Stimulated activated CD4-positive, alpha-beta T cell treated with anti-CD3 and anti-CD28 coated beads, Interleukin-12 subunit alpha, Interleukin-12 subunit beta, amount 100 ng/mL, for 48 hours (primary cell): ENCODE results near the gene LGR4.
A peak's percentile ranks its signal among the peaks of the same experiment; 100 is the strongest.
"Not testable (repeated sequence)": the region's sequence is repeated elsewhere in the genome, so short reads cannot be mapped to it uniquely, and the experiment has no call there.

Source experiments
- DNase-seq, 3 donors: peaks; one replicate each; pipeline ENCODE4 v3.0.0-alpha.2; 2020; ENCODE audit warnings: low read depth in 2 of 3, low spot score in 1 of 3

LGR4 gene, protein sequence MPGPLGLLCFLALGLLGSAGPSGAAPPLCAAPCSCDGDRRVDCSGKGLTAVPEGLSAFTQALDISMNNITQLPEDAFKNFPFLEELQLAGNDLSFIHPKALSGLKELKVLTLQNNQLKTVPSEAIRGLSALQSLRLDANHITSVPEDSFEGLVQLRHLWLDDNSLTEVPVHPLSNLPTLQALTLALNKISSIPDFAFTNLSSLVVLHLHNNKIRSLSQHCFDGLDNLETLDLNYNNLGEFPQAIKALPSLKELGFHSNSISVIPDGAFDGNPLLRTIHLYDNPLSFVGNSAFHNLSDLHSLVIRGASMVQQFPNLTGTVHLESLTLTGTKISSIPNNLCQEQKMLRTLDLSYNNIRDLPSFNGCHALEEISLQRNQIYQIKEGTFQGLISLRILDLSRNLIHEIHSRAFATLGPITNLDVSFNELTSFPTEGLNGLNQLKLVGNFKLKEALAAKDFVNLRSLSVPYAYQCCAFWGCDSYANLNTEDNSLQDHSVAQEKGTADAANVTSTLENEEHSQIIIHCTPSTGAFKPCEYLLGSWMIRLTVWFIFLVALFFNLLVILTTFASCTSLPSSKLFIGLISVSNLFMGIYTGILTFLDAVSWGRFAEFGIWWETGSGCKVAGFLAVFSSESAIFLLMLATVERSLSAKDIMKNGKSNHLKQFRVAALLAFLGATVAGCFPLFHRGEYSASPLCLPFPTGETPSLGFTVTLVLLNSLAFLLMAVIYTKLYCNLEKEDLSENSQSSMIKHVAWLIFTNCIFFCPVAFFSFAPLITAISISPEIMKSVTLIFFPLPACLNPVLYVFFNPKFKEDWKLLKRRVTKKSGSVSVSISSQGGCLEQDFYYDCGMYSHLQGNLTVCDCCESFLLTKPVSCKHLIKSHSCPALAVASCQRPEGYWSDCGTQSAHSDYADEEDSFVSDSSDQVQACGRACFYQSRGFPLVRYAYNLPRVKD

DNA sequence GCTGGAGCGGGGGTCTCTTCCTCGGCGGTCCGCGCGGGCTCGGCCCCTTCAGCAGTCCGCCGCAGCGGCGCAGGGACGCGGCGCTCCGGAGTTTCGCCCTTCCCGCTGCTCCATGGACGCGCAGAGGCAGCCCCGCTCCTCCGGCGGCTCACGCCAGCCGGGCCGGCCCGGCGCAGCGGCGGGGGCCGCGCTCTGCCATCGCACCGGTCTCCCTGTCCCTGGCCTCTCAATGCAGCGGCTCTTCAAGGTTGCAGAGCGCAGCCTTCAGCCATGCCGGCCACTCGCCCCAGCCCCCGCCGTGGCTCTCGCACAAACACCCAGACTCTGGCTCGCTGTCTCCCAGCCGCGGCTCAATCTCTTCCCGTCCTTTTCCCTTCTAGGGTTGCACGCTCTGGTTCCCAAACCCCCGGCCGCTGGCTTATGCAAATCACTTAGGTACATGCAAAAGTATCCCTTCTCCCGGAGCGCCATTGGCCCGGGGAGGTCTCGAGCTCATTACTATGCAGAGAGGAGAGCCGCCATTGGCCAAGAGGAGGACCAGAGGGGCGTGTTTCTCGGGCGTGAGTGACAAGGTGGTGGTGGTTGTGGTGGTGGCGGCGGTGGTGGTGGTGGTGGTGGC lies at the start of gene LGR4:
Gene LGR4 (minus strand): TSS at position 393 of the 619 bp plus-strand sequence. CDS start 488 bp downstream, outside the sequence.
- peak; percentile 43 to 54 (median 52) for DNase-seq

DNA sequence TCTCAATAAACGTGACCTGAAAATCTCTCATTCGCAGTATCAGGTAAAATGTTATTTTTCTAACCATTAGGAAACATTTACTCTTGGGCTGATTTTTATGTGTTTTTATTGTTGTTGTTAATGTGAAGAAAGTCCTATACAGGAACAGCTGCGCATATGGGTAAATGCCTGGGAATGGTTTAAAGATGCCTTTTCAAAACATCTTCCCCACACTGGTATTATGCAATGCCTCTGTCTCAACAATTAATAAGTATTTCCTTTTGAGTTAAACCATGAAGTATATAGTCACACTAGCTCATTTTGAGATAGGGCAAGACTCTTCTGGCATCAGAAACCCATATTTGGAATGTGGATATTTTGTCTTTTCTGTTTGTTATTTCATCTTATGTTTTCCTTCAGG lies 47.6 kb upstream of the LGR4 start:
- no peak for DNase-seq

DNA sequence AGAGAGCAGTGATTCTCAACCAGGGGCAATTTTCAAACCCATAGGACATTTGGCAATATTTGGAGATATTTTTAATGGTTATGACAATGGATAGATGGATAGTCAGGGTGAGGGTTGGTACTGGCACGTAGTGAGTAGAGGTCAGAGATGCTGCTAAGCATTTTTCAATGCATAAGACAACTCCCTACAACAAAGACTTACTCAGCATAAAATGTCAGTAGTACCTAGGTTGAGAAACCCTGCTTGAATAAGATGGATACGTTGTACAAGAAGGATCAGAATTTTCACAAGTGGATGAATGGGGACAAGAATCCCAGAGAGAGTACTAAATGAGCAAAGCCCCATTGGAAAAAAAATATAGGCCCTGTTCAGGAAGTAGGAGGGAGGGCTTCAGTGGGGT lies 45.9 kb upstream of the LGR4 start:
- DNase-seq: no peak

DNA sequence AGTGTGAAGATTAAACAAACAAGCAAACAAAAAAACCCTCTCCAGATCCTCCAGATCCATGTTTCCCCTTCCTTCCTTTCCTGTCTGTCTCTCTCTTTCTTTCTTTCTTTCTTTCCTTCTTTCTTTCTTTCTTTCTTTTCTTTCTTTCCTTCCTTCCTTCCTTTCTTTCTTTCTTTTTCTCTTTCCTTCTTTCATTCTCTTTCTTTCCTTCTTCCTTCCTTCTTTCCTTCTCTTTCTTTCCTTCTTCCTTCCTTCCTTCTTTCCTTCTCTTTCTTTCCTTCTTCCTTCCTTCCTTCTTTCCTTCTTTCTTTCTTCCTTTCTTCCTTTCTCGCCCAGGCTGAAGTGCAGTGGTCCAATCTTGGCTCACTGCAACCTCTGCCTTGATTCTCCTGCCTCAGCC lies 44.9 kb upstream of the LGR4 start:
- DNase-seq: not testable (repeated sequence)

DNA sequence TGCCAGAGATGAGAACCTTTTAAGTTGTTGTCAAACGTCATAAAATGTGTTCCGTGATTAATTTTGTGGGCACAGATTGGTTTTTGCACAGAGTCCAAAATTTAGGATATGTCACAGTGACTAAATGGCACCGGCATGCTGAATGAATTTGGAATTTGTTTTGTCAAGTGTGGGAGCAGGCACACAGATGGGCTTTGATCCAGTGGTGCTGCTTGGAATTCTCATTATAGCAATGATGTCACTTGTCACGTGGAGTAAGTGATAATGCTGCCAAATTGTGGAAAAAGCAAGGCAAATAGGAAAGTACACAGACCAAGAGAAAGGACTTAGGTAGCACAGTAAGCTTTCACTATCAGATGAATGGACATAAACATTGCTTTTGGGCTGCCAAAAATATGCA lies 42.0 kb upstream of the LGR4 start:
- no peak for DNase-seq

DNA sequence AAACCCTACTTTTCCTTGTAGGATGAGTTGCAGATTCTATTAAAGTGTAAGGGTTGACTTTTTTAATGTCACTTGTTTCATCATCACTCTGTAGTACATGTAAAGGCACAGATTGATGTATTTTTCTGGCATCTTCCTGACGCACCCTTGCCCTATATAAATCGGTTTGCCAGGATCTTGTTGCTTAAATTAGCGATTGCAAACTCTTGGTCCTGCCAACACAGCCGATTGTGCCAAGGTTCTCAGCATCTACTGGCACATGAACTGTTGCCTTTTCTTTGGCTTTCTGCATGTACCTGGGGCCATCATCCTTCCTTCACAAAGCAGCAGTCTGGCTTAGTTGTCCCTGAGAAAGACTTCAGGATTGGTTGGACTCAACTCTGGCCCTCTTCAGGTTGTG lies 41.5 kb upstream of the LGR4 start:
- no peak for DNase-seq

DNA sequence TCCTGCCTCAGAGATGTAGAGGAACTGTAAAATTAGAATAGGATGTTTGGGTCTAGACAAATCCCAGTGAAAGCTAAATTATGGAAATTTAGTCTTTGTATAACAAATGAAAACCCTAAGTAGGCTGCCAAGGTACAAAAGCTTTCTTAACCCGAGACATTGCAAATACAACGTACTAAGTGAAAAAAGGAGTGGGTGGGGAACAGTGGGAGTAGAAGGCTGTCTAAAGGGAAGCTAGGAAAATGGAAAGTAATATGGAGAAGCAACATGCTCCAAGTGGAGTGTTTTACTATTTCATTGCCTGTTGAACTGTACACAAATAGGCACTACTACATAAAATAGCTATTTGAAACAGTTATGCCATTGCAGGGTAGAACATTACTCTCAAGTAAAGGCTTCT lies 40.8 kb upstream of the LGR4 start:
- no peak for DNase-seq

DNA sequence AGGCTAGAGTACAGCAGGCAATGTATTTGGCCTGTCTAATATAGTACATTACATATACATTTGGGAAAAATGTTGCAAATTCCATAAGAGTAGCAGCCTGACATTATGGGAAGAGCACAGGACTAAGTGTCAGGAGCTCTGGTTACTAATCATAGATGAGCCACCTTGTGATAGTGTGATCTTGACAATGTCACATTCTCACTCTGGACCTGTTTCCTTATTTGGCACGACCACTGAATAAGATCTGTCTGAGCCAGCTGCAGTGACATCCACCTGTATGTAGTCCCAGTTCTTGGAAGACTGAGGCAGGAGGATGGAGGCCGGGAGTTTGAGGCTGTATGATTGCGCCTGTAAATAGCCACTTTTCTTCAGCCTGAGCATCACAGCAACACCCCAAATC lies 39.6 kb upstream of the LGR4 start:
- DNase-seq: no peak

DNA sequence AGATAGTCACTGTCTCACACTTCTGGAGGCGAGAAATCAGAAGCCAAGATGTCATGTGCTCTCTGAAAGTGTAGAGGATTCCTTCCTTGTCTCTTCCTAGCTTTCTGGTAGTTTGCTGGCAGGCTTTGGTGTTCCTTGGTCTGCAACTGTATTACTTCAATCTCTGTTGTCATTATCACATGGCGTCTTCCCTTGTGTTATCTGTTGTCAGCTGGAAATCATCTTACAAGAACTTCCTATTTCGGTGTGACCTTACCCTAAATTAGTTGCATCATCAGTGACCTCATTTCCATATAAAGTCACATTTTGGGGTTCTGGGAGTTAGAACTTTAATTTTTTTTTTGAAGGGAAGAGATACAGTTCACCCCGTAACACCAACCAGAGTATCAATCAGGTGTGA lies 37.3 kb upstream of the LGR4 start:
- no peak for DNase-seq

DNA sequence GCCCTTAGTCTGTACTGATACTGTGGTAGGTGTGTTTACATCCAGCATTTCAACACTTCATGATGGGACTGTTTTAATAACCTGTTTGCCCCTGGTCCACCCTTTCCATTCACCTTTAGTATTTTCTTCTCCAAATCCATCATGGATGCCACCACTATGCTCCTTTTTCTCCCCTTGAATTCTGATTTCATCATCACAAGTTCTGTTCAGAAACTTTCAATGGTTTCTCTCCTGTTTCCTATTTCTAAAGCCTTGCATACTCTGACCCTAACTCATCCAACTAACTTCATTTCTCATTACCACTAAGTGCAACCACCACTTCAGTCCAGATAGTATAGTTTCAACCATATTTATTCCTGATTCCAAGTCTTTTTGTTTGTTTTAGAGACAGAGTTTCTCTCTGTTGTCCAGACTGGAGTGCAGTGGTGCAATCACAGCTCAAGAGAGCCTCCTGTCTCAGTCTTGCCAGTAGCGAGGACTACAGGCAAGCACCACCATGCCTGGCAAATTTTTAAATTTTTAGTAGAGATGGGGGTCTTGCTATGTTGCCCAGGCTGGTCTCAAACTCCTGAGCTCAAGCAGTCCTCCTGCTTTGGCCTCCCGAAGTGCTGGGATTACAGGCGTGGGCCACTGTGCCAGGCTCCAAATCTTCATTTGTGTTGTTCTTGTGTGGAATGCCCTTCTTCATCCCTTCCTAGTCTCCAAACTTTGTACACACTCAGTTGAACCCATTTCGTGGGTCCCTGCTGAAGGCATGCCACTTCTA lies 35.1 kb upstream of the LGR4 start:
- DNase-seq: no peak

DNA sequence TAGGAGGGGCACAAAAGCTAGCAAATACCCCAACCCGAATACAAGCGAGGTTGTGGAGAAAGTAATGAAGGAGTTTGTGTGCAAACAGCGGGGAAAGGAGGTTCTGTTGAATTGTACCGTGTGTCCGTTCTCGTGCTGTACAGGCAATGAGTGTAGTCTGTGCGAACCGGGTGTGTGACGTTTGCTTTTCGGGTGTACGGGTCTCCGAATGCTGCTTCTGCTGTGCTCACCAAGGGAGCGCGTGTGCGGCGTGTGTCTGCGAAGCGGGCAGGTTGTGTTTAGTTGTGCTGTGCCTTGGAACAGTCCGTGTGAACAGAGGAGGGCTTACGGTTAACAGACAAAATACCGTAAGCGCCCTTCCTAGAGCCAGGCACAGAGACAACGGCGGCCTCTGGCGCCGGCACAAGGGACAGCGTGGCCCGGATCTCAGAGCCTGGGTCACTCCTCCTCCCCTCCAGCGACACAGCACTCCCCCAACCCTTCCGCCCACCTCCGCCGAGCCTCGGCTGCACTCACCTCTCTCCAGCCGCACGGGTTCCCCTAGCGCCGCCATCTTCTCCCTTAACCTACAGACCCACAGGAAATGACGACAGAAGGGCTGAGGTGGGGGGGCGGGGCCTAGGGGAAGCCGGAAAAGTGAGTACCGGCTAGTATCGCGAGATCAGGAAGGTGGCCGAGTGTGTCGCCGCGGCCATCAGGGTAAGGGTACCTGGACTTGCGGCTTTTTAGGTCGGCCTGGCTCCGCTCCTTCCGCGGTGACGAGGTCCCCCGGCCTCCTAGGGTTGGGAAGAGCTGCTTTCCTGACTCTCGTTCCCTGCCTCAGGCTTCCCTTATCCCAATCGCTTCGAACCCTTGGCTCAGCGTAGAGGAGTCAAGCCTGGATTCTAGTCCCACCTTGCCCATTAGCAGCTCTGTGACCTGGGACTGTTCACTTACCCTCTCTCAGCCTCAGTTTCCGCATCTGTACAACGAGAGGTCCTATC lies 33.9 kb upstream of the LGR4 start, which contains the start of gene LIN7C:
Gene LIN7C (minus strand): TSS at position 570 of the 983 bp plus-strand sequence. CDS start 17 bp downstream, at position 553.
- peak; percentile 90 to 93 (median 91) for DNase-seq

DNA sequence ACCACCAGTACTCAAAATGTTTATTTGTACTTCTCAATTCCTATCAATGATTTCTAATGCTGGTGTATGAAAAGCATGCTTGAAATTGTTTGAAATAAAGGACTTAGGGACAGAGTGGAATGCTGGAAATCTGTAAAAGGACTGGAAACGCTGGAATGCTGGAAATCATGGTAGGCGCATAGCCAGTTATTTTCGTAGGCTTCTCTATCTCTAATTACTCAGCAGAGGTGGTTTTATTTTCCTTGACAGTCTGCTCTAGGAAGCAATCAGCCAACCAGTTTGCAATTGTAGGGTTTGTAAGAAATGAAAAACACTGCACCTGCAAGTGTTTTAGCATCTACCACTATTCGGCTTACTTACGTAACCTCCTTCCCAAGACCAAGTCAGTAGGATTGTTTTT lies 33.2 kb upstream of the LGR4 start:
- no peak for DNase-seq

DNA sequence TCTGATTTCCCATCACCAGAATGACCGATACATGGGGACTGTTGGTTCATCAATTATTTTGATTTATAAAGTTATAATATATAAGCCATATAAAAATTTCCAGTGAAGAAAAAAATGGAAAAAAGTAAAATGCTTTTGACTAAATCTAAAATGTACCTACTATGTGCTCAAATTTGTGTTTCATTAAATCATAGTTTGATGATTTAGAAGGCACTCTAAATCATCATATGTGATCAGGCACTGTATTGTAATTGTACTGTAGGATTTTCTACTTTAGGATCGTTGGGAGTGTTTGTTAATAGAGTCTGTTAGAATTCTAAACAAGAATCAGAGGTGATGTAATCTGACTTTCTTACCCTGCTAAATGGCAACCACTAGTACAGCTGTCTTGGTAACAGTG lies 31.6 kb upstream of the LGR4 start:
- DNase-seq: no peak

DNA sequence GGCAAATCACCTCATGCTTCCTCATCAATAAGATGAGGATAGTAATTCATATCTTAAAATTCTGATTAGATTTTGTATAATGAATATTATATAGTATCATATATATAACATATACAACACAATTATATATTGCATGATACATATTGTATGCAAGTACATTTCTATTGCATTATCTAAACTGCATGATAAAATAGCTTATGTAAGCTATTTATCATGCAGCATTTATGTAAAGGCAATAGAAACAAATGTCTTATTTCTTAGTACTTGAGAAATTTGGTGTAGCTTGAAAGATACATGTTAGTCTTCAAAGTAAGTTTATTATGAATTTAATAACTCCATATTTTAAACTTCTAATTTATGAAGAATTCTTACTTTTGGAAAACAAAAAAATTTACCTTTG lies 28.5 kb upstream of the LGR4 start:
- no peak for DNase-seq

DNA sequence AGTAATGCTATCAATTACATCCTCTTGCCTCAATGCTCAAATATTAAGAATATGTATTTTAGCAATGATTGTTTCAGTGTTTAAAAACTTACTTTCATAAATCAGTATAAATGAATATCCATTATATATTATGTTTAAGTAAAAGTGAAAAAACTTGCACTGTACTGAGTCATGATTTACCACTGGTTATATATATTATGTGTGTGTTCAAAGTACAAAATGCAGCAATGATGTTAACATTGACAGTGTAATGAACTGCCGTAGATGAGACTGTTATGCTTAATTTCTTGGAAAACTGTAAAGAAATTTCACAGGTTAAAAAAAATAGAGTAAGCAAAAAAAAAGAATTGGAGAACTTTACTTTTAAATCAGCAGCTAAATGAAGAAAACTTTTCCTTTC lies 25.3 kb upstream of the LGR4 start:
- no peak for DNase-seq

DNA sequence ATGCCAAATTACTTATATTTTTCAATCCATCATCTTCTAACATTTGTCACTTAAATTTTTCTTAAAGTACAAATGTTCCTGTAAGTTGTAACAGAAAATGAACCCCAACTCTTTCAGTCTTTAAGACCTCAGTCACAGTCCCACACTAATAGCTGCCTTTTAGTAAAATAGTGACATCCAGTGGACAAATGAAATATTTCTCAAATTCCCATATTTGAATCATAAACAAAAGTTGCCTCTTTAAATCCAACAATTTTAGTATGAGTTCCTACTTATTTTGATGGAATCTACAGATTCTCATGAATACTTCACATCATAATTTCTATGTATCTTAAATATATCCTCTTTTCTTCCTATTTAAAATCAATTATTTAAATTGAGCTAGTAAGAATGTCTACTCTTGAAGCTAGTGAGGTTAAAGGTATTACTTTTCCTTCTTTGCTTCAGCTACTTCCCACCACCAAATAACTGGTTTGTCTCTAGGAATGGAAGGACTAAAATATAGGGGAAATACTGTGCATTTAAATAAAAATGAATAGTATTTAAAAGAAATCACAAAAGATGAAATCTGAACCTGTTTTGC lies 24.8 kb upstream of the LGR4 start:
- no peak for DNase-seq

DNA sequence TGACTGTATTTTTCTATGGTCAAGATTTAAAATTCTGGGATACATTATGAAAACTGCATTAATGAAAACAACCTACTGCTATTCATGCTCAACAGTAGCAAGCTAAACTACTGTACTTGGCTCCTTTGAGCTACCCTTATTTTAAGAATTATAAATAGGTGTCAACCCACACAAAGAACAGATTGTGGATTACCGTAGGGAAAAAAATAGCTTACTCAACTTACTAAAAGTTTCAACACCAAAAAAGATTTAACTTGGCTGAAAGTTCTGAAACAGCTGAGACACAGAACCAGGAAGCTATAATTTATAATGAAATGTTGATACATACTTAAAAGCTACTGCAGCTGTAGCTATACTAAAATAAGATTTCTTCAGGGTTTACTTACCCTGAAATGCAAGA lies 23.9 kb upstream of the LGR4 start:
- no peak for DNase-seq

DNA sequence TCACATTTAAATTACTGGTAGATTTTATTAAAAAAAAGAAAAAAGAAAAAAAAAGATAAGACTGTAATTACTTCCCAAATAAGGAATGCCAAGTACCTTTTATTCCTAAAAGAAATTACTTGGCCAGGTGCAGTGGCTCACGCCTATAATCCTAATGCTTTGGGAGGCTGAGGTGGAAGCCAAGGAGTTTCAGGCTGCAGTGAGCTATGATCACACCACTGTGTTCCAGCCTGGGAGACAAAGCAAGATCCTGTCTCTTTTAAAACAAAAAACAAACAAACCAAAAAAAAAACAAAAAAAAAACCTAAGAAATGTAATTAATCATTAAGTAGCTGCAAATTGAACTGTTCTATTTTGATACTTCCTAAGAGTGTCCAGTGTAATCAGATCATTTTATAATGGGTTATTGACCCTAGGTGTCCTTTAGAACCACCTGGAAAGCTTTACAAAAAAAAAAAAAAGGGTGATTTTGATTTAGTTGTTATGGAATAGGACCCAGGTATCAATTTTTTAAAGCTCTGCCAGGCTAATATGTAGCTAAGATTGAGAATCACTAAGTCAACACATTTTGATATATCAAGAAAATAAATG lies 23.2 kb upstream of the LGR4 start:
- no peak for DNase-seq

DNA sequence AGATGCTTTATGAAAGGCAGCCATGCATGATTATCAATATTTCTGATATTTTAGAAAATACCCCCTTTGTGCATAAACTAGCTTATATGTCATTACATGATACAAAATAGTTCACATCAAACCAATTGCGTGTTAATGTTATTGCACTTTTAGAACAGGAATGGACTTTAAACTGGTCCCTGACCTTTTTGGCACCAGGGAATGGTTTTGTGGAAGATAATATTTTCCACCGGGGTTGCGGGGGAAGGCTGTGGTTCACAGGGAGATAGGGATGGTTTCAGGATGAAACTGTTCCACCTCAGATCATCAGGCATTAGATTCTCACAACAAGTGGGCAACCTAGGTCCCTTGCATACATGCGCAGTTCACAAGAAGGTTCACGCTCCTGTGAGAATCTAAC lies 16.5 kb upstream of the LGR4 start:
- no peak for DNase-seq
